HG03378 (cell line): ENCODE results near the gene PFAS.
"Not testable (repeated sequence)": the region's sequence is repeated elsewhere in the genome, so short reads cannot be mapped to it uniquely, and the experiment has no call there.

Experiments used
- ATAC-seq: cut with Tn5 transposase; IDR thresholded peaks from one replicate; pipeline ENCODE4 v1.9.1; 2021; ENCODE audit warnings: mild to moderate bottlenecking, moderate library complexity; ENCODE audit not compliant: unreplicated experiment

PFAS gene

GRCh38 chr17:8225813-8226535, 23.1 kb upstream of the PFAS start:
- ATAC-seq: no peak

- ATAC-seq: no peak
These were observed 22.4 kb upstream of the PFAS start for GRCh38 chr17:8226536-8227237.

- no peak for ATAC-seq
These were observed 21.9 kb upstream of the PFAS start for GRCh38 chr17:8227238-8227581.

GRCh38 chr17:8231701-8232100, 17.4 kb upstream of the PFAS start:
- no peak for ATAC-seq

GRCh38 chr17:8234361-8235270, 14.5 kb upstream of the PFAS start:
- ATAC-seq: no peak

GRCh38 chr17:8235676-8236075, 13.4 kb upstream of the PFAS start:
- ATAC-seq: no peak

GRCh38 chr17:8237175-8237574, 11.9 kb upstream of the PFAS start:
- no peak for ATAC-seq

GRCh38 chr17:8237886-8238285, 11.2 kb upstream of the PFAS start:
- ATAC-seq: no peak

- no peak for ATAC-seq
These were observed 5.3 kb upstream of the PFAS start for GRCh38 chr17:8243827-8244226.

GRCh38 chr17:8244768-8245167, 4.3 kb upstream of the PFAS start:
- no peak for ATAC-seq

- ATAC-seq: no peak
These were observed 772 bp downstream of the PFAS start for GRCh38 chr17:8249621-8250500.

GRCh38 chr17:8251411-8251810, 2.3 kb downstream of the PFAS start:
- ATAC-seq: not testable (repeated sequence)

GRCh38 chr17:8253801-8254200, 4.7 kb downstream of the PFAS start:
- no peak for ATAC-seq

- no peak for ATAC-seq
These were observed 5.8 kb downstream of the PFAS start for GRCh38 chr17:8254881-8255280.

- no peak for ATAC-seq
These were observed 6.4 kb downstream of the PFAS start for GRCh38 chr17:8255499-8255898.

GRCh38 chr17:8256291-8256690, 7.2 kb downstream of the PFAS start:
- ATAC-seq: no peak

- ATAC-seq: no peak
These were observed 7.6 kb downstream of the PFAS start for GRCh38 chr17:8256691-8257090.

GRCh38 chr17:8257801-8258200, 8.7 kb downstream of the PFAS start:
- no peak for ATAC-seq

- no peak for ATAC-seq
These were observed 15.2 kb downstream of the PFAS start for GRCh38 chr17:8264320-8264719.

- ATAC-seq: no peak
These were observed 15.9 kb downstream of the PFAS start for GRCh38 chr17:8264836-8265542.
